NK-92 (cell line): ENCODE data around the gene PANX2.

Source experiments
- DNase-seq: peaks from one replicate; lab custom pipeline; 2025; ENCODE audit not compliant: unreplicated experiment; lab: John Stamatoyannopoulos, UW

PANX2 gene

DNA sequence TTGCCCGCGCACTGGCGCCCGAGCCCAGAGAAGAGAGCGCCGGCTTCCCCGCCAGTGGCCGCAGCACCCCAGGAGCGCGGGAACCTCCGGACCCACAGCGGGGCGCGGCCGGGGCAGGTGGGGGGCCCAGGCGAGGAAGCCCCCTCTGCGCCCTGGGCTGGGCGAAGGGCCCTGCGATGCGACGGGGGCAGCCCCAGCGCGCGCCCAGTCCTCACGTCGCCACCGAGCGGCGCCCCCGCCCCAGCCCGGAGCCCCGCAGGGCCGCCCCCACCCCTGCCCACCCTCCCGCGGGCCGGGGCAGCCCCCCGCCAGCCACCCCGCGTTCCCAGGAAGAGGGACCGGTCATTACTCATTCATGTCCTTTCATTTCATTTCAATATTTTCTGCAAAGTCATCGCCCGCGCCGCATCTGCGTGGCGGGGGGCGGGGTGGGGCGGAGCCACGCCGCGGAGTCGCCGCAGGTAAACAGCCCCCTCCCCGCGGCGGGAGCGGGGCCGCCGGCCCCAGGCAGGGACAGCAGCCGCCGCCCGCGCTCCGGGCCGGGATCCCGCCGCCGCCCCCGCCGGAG, 673 bp upstream of the PANX2 start:
- DNase-seq: no peak

GRCh38 chr22:50171319-50171964, 911 bp downstream of the PANX2 start:
- no peak for DNase-seq

DNA sequence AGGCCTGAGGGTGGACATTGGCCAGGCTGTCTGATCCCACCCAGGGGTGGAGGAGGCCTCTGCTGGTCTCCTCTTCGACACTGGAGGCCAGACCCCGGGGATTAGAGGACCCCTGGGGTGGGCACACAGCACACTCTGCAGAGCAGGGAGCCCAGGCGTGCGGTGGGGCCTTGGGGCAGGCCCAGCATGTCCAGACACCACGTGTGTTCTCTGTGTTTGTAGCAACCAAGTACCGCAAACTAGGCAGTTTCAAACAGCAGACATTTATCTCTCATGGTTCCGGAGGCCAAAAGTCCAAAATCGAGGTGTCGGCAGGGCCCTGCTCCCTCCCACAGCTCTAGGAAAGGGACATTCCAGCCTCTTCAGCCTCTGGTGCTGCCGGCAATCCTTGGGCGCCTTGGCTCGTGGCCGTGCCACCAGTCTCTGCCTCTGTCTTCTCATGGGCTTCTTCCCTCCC, 1.5 kb downstream of the PANX2 start:
- DNase-seq: no peak

DNA sequence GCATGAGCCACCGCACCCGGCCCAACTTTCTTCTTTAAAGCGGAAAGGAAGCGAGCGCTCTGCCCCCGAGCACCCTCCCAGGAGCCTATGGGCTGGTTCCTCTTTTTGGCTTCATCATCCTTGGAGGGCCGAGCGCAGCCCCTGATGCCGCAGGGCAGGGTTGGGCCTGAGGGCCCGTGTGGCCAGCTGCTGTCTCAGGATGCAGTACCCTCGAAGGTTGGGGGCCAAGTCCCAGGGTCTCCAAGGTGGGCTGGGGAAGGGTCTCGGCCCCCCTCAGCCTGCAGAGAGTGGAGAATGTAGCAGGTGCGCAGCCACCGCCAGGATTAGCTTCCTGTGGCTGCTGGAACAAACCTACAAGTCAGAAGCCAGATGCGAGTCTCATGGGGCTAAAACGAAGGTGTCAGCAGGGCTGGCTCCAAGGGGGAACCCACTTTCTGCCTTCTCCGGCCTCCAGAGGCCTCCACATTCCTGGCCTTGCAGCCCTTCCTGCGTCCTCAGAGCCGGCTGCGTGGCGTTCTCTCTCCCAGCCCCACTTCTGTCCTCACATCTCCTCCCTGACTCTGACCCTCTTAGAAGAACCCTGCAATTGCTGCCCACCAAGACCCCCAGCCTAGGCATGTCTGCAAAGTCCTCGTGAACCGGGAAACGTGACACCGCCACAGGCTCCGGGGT, 2.9 kb downstream of the PANX2 start:
- no peak for DNase-seq

- no peak for DNase-seq
Observed at GRCh38 chr22:50173983-50174355, 3.4 kb downstream of the PANX2 start.

DNA sequence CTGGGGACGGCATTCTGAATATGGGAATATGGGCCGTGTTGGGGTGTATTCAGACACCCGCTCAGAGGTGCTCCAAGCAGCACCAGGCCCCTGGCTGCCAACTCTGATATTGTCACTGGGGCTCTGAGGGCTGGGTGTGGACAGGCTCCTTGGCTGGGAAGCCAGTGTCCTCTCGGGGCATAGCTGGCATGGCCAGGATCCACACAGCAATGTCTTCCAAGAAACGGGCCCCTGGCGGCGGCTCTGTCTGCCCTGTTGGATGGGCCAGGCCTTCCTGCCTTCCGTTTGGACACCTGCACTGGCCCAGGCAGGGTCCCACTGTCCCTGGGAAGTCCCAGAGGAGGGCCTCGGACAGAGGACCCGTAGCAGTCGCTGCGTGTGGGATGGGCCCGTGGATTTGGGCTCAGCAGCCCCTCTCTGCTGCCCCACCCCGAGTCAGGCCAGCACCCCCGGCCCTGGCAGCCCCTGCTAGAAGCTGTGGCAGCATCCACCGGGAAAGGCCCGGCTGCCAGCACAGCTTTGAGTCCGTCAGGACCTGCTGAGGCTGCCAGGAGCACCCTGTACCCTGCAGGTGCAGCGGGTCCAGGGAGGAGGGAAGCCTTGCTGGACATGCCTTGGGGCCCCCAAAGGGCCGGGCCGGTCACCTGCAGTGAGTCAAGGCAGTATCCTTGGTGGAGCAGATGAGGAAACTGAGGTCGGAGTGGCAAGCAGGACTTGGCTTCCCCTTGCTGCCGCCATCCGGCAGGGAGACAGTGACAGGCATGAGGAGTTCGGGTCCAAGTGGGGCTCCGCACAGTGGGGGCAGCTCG, 4.1 kb downstream of the PANX2 start:
- no peak for DNase-seq

GRCh38 chr22:50175191-50175461, 4.6 kb downstream of the PANX2 start:
- no peak for DNase-seq

GRCh38 chr22:50175921-50176849, 5.7 kb downstream of the PANX2 start:
- no peak for DNase-seq

- DNase-seq: no peak
Observed at GRCh38 chr22:50176850-50177536, 6.5 kb downstream of the PANX2 start.

DNA sequence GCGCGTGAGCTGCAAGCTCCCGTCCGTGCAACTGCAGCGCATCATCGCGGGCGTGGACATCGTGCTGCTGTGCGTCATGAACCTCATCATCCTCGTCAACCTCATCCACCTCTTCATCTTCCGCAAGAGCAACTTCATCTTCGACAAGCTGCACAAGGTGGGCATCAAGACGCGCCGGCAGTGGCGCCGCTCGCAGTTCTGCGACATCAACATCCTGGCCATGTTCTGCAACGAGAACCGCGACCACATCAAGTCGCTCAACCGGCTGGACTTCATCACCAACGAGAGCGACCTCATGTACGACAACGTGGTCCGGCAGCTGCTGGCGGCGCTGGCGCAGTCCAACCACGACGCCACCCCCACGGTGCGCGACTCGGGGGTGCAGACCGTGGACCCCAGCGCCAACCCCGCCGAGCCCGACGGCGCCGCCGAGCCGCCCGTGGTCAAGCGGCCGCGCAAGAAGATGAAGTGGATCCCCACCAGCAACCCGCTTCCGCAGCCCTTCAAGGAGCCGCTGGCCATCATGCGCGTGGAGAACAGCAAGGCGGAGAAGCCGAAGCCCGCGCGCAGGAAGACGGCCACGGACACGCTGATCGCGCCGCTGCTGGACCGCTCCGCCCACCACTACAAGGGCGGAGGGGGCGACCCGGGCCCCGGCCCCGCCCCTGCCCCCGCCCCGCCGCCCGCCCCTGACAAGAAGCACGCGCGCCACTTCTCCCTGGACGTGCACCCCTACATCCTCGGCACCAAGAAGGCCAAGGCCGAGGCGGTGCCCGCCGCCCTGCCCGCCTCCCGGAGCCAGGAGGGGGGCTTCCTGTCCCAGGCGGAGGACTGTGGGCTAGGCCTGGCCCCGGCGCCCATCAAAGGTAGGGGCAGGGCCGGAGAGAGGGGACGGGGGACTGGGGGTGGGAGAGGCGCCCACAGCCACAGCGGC, 7.3 kb downstream of the PANX2 start:
- no peak for DNase-seq

DNA sequence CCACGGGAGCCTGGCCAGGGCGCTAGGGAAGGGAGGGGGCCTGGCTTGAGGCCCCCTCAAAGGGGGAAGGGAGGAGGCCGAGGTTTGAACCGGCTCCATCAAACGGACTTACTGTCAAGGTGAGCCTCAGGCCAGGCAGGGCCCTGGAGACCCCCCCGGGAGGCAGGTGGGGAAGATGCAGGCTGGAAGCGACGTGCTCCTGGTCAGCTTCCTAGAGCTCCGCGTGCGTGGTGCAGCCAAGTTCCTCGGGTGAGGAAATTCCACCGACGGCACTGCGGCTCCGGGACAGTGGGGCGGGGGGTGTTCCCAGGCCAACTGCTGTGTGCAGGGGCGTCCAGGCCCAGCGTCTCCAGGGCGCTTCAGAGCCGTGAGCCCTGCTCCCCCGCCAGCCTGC, 7.9 kb downstream of the PANX2 start:
- no peak for DNase-seq

GRCh38 chr22:50178871-50179869, 8.6 kb downstream of the PANX2 start:
- no peak for DNase-seq

- no peak for DNase-seq
Observed at GRCh38 chr22:50179937-50180726, 9.6 kb downstream of the PANX2 start.

DNA sequence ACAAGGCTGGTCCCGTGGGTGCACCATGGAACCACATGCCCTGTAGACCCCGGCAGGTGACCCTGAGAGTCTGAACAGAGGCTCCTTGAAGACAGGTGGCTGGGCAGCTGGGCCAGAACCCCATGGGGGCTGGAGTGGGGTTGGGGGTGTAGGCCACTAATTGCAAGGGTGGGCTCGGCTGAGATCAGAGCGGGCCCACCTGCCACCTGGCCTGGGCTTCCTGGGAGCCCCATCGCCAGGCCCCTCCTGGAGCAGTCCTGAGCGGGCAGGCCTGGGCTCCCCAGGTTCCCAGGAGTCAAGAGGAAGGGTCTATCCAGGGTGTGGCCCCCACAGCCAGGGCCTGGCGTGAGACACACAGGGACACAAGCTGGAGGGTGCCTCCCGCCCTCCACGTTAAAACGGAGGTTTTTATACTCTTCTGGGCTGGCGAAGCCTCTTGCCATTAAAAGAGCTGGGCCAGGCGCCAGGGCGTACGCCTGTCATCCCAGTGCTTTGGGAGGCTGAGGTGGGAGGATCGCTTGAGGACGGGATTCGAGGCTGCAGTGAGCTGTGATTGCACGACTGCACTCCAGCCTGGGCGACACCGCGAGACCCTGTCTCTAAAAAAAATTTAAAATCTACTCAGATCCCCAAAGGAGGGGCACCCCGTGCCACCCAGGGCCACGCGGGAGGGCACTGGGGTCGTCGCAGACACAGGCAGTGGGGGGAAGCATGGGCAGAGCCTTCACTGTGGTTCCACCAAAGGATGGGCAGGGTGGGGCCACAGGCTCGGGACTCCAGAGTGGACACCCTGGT, 10.4 kb downstream of the PANX2 start:
- DNase-seq: no peak

- no peak for DNase-seq
Observed at GRCh38 chr22:50182176-50183081, 11.9 kb downstream of the PANX2 start.
